ENCODE results near the gene PDSS1. TPM values are rescaled to one million over a fixed set of nuclear protein-coding genes. Genes with fewer than 3 reads are reported as not detected.

Gene PDSS1
- total and polyA plus RNA-seq, 2 of the 4 experiments (the other 2 are of a cell fraction) = 9.7 to 13.2 TPM

DNA sequence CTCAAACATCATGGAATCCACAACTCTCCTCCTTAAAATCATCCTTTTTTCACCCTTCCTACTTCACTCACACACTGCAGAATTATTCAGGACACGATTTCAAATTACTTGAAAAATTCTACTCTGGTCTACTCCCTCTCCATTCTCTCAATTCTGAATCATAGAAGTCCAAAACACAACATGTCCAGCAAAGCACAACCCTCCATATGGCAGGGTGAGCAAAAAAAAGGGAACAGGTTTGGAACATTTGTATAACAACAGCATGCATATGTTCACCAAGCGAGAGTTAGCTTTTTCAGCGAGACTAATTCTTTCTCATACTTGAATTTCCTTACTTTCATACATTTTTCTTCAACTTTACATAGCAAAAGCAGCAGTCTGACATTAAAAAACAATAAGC is 89.9 kb downstream of the PDSS1 start:
- Histone ChIP-seq H3K4me3 (ENCODE audit: insufficient read depth, low read depth, low read length) (no peak overlapping the region), H3K56ac (ENCODE audit: extremely low read depth, insufficient read depth, low read length) (no peak overlapping the region), H2BK20ac (ENCODE audit: low read depth, low read length) (no peak overlapping the region), H3K9me3 (ENCODE audit: control insufficient read depth, insufficient read depth, low read length) (no peaks in the 10 kb centered on the region), H3K4me1 (ENCODE audit: control insufficient read depth, insufficient read depth, low read length) (peaks cover 2% of the 10 kb centered on the region; the same call in 1 of the 2 replicates), H3K4ac (ENCODE audit: low read depth, low read length) (no peak overlapping the region), H3K27ac (ENCODE audit: insufficient read depth, low read length) (no peak overlapping the region), H2BK15ac (ENCODE audit: low read depth, low read length) (no peak overlapping the region), H2BK5ac (ENCODE audit: low read depth, low read length, poor library complexity, severe bottlenecking) (no peak overlapping the region), H4K5ac (ENCODE audit: low read depth, low read length) (no peak overlapping the region), H3K36me3 (ENCODE audit: control insufficient read depth, insufficient read depth, low read length) (0 out of 2 replicates have a peak, but pooled peaks cover 1% of the 10 kb centered on the region), H2BK120ac (ENCODE audit: low read depth, low read length) (no peak overlapping the region), H4K20me1 (ENCODE audit: insufficient read depth, low read length) (no peaks in the 10 kb centered on the region; the same call in 1 of the 2 replicates), H3K18ac (ENCODE audit: low read depth, low read length) (no peak overlapping the region), H4K8ac (ENCODE audit: low read depth in 2 of 2, low read length in 2 of 2) (no peak overlapping the region), H3K9me1 (ENCODE audit: insufficient read depth, low read length) (peaks cover 3% of the 10 kb centered on the region; the same call in 1 of the 2 replicates), H4K91ac (ENCODE audit: insufficient read depth, low read depth, low read length) (no peak overlapping the region), H3K4me2 (ENCODE audit: low read depth, low read length) (no peak overlapping the region), H3K79me1 (ENCODE audit: low read depth in 1 of 2, low read length in 2 of 2) (peaks cover 26 to 61% of the 10 kb centered on the region in 2 experiments; a peak in 3 of 4 replicates), H3K9ac (ENCODE audit: low read depth, low read length) (no peak overlapping the region), H3K14ac (replicated peaks; ENCODE audit: low read depth, low read length) (no peak overlapping the region), H3K23ac (ENCODE audit: low read depth, low read length) (no peak overlapping the region), H3K27me3 (ENCODE audit: control insufficient read depth, insufficient read depth, low read length) (no peaks in the 10 kb centered on the region), H2AK9ac (replicated peaks; ENCODE audit: low read depth, low read length, poor library complexity) (no peak overlapping the region), H2AK5ac (ENCODE audit: low read depth, low read length) (no peak overlapping the region), H2AFZ (replicated peaks; ENCODE audit: low read length, poor library complexity) (no peak overlapping the region)
- WGBS, 2 experiments (ENCODE audit: extremely low coverage in 2 of 2, insufficient read length in 1 of 2) = 100% methylated on average over 1 of the region's 3 CpGs; no CpG with 5 or more reads in 1 of the 2 experiments
- in situ Hi-C loops (cut with MboI; ENCODE audit: low sequenced_read_pairs) (no loop called here), dilution Hi-C loops (cut with HindIII; ENCODE audit: low sequenced_read_pairs, unreplicated experiment) (no loop called here), intact Hi-C loops (cut with micrococcal nuclease) (no loop called here)
- DNase-seq = no peak
- CTCF ChIA-PET = no interaction called here
- POLR2A ChIA-PET (ENCODE audit: unreplicated experiment) = no interaction called here
- BruUV-seq (replicated peaks) = no TSS peak
- TF ChIP-seq CHD1 (IDR thresholded peaks at IDR 0.05; ENCODE audit: low read depth, low read length) (no peak), SMC3 (IDR thresholded peaks at IDR 0.05; ENCODE audit: low read depth, low read length) (no peak), RFX5 (IDR thresholded peaks at IDR 0.05; ENCODE audit: low read depth, low read length) (no peak), NFE2L2 (IDR thresholded peaks at IDR 0.05; ENCODE audit: low read depth, low read length) (no peak), MXI1 (IDR thresholded peaks at IDR 0.05; ENCODE audit: borderline replicate concordance, low read depth, low read length) (no peak), CEBPB (IDR thresholded peaks at IDR 0.05; ENCODE audit: low read depth, low read length) (no peak), RAD21 (IDR thresholded peaks at IDR 0.05; ENCODE audit: low read length) (no peak), BHLHE40 (IDR thresholded peaks at IDR 0.05; ENCODE audit: low read depth, low read length) (no peak), MAZ (IDR thresholded peaks at IDR 0.05; ENCODE audit: borderline replicate concordance, low read depth, low read length) (no peak), FOS (IDR thresholded peaks at IDR 0.05; ENCODE audit: low read depth, low read length) (no peak), POLR2A (IDR thresholded peaks at IDR 0.05; ENCODE audit: low read depth, low read length) (no peak), MAFK (IDR thresholded peaks at IDR 0.05; ENCODE audit: low read depth, low read length) (no peak), RCOR1 (IDR thresholded peaks at IDR 0.05; ENCODE audit: insufficient replicate concordance, low read length) (no peak)
- TF ChIP-seq, protein P1, sequence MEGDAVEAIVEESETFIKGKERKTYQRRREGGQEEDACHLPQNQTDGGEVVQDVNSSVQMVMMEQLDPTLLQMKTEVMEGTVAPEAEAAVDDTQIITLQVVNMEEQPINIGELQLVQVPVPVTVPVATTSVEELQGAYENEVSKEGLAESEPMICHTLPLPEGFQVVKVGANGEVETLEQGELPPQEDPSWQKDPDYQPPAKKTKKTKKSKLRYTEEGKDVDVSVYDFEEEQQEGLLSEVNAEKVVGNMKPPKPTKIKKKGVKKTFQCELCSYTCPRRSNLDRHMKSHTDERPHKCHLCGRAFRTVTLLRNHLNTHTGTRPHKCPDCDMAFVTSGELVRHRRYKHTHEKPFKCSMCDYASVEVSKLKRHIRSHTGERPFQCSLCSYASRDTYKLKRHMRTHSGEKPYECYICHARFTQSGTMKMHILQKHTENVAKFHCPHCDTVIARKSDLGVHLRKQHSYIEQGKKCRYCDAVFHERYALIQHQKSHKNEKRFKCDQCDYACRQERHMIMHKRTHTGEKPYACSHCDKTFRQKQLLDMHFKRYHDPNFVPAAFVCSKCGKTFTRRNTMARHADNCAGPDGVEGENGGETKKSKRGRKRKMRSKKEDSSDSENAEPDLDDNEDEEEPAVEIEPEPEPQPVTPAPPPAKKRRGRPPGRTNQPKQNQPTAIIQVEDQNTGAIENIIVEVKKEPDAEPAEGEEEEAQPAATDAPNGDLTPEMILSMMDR (conservative IDR thresholded peaks at IDR 0.05; ENCODE audit: low read depth, low read length) = no peak
- TF ChIP-seq, protein P2, sequence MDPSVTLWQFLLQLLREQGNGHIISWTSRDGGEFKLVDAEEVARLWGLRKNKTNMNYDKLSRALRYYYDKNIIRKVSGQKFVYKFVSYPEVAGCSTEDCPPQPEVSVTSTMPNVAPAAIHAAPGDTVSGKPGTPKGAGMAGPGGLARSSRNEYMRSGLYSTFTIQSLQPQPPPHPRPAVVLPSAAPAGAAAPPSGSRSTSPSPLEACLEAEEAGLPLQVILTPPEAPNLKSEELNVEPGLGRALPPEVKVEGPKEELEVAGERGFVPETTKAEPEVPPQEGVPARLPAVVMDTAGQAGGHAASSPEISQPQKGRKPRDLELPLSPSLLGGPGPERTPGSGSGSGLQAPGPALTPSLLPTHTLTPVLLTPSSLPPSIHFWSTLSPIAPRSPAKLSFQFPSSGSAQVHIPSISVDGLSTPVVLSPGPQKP (IDR thresholded peaks at IDR 0.05; ENCODE audit: borderline replicate concordance, low read depth, low read length) = no peak
- TF ChIP-seq, protein P3, sequence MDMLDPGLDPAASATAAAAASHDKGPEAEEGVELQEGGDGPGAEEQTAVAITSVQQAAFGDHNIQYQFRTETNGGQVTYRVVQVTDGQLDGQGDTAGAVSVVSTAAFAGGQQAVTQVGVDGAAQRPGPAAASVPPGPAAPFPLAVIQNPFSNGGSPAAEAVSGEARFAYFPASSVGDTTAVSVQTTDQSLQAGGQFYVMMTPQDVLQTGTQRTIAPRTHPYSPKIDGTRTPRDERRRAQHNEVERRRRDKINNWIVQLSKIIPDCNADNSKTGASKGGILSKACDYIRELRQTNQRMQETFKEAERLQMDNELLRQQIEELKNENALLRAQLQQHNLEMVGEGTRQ (IDR thresholded peaks at IDR 0.05; ENCODE audit: low read depth, low read length) = no peak
- ATAC-seq (ENCODE audit: low read depth) = no peak
